Measurements from ENCODE around the gene RPN2. TPM values are rescaled to one million over a fixed set of nuclear protein-coding genes. Genes with fewer than 3 reads are reported as not detected.

RPN2 gene
- total and polyA plus RNA-seq, 2 donors (not counting 3 experiments of a cell fraction or from before 2014, with no cell fraction given), result 283 to 530 TPM

- H3K4me3 ChIP-seq (replicated peaks in 1 of 3; ENCODE audit: insufficient read depth in 1 of 3, low read depth in 1 of 3, low read length in 3 of 3), result no peak overlapping the region
- H3K9me1 ChIP-seq (replicated peaks; ENCODE audit: control insufficient read depth, extremely low read depth, insufficient read depth, low read length), result no peaks in the 10 kb centered on the region
- H3K4me1 ChIP-seq (ENCODE audit: control insufficient read depth, extremely low read depth, insufficient read depth, low read length), result no peaks in the 10 kb centered on the region
- CTCF ChIA-PET, result interaction anchor here (0.5 to 2.2 kb wide), 4 partner anchors 11 to 46 kb away, joined by 3 to 9 read pairs (median 4); no protein-coding TSS in a partner anchor
- TF ChIP-seq, protein P1, sequence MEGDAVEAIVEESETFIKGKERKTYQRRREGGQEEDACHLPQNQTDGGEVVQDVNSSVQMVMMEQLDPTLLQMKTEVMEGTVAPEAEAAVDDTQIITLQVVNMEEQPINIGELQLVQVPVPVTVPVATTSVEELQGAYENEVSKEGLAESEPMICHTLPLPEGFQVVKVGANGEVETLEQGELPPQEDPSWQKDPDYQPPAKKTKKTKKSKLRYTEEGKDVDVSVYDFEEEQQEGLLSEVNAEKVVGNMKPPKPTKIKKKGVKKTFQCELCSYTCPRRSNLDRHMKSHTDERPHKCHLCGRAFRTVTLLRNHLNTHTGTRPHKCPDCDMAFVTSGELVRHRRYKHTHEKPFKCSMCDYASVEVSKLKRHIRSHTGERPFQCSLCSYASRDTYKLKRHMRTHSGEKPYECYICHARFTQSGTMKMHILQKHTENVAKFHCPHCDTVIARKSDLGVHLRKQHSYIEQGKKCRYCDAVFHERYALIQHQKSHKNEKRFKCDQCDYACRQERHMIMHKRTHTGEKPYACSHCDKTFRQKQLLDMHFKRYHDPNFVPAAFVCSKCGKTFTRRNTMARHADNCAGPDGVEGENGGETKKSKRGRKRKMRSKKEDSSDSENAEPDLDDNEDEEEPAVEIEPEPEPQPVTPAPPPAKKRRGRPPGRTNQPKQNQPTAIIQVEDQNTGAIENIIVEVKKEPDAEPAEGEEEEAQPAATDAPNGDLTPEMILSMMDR (IDR thresholded peaks at IDR 0.05; ENCODE audit: extremely low read depth in 1 of 2, insufficient read depth in 1 of 2, low read depth in 1 of 2, low read length in 2 of 2), result no peak
- H2AFZ ChIP-seq (ENCODE audit: low read depth, low read length), result no peak overlapping the region
- DNase-seq (ENCODE audit: low read depth, low spot score) (no peak), FAIRE-seq (no peak)
- H3K4me2 ChIP-seq (ENCODE audit: insufficient read depth, low read length), result no peak overlapping the region
- peaks cover 32 to 39% of the 10 kb centered on the region in 2 experiments for H3K36me3 ChIP-seq (ENCODE audit: control insufficient read depth in 2 of 2, extremely low read depth in 1 of 2, insufficient read depth in 2 of 2, low read length in 2 of 2)
- H3K9ac ChIP-seq (replicated peaks; ENCODE audit: extremely low read depth, insufficient read depth, low read length), result no peak overlapping the region
- H3K79me2 ChIP-seq (ENCODE audit: control insufficient read depth, insufficient read depth, low read length), result peaks cover 8% of the 10 kb centered on the region
- H3K27me3 ChIP-seq (ENCODE audit: control insufficient read depth in 2 of 2, insufficient read depth in 2 of 2, low read length in 2 of 2), result no peaks in the 10 kb centered on the region
- no peak overlapping the region for H3K27ac ChIP-seq (ENCODE audit: insufficient read depth, low read depth, low read length)
- POLR2A ChIA-PET, result no interaction called here
- dilution Hi-C loops (cut with MboI; ENCODE audit: extremely low pct_ligation_motif_present, low sequenced_read_pairs) (no loop called here), intact Hi-C loops (cut with micrococcal nuclease) (no loop called here)
- no TSS peak for BruUV-seq (replicated peaks)
- no peaks in the 10 kb centered on the region for H4K20me1 ChIP-seq (replicated peaks; ENCODE audit: control insufficient read depth, extremely low read depth, insufficient read depth, low read length)
- no peaks in the 10 kb centered on the region for H3K9me3 ChIP-seq (replicated peaks; ENCODE audit: control insufficient read depth, insufficient read depth, low read length)
Measured at GRCh38 chr20:37209661-37210314, 30.7 kb downstream of the RPN2 start.

DNA sequence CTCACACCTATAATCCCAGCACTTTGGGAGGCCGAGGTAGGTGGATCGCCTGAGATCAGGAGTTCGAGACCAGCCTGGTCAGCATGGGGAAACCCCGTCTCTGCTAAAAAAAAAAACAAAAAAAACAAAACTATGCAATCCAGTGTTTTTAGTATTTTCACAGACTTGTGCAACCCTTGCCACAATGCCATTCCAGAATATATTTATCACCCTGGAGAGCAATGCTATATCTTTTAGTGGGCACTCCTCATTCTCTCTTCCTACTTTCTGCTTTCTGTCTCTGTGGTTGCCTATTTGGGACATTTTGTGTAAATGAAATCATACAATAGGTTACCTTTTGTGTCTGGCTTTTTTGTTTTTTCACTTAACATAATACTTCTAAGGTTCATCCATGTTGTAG lies 39.3 kb downstream of the RPN2 start:
- ChIA-PET POLR2A (no interaction called here), CTCF (no interaction called here)
- Histone ChIP-seq H3K4me1 (ENCODE audit: control insufficient read depth, extremely low read depth, insufficient read depth, low read length) (no peaks in the 10 kb centered on the region), H3K9me1 (replicated peaks; ENCODE audit: control insufficient read depth, extremely low read depth, insufficient read depth, low read length) (no peaks in the 10 kb centered on the region), H2AFZ (ENCODE audit: low read depth, low read length) (no peak overlapping the region), H3K79me2 (ENCODE audit: control insufficient read depth, insufficient read depth, low read length) (peaks cover 14% of the 10 kb centered on the region), H3K36me3 (ENCODE audit: control insufficient read depth in 2 of 2, extremely low read depth in 1 of 2, insufficient read depth in 2 of 2, low read length in 2 of 2) (peaks cover 11 to 31% of the 10 kb centered on the region in 2 experiments), H3K27me3 (ENCODE audit: control insufficient read depth in 2 of 2, insufficient read depth in 2 of 2, low read length in 2 of 2) (no peaks in the 10 kb centered on the region), H3K9me3 (replicated peaks; ENCODE audit: control insufficient read depth, insufficient read depth, low read length) (no peaks in the 10 kb centered on the region), H3K27ac (ENCODE audit: insufficient read depth, low read depth, low read length) (no peak overlapping the region), H4K20me1 (replicated peaks; ENCODE audit: control insufficient read depth, extremely low read depth, insufficient read depth, low read length) (no peaks in the 10 kb centered on the region), H3K4me3 (replicated peaks in 1 of 3; ENCODE audit: insufficient read depth in 1 of 3, low read depth in 1 of 3, low read length in 3 of 3) (no peak overlapping the region), H3K9ac (replicated peaks; ENCODE audit: extremely low read depth, insufficient read depth, low read length) (no peak overlapping the region), H3K4me2 (ENCODE audit: insufficient read depth, low read length) (no peak overlapping the region)
- FAIRE-seq (no peak), DNase-seq (ENCODE audit: low read depth, low spot score) (no peak)
- intact Hi-C loops (cut with micrococcal nuclease) (no loop called here), dilution Hi-C loops (cut with MboI; ENCODE audit: extremely low pct_ligation_motif_present, low sequenced_read_pairs) (no loop called here)
- TF ChIP-seq MYC (IDR thresholded peaks at IDR 0.05; ENCODE audit: low read depth, low read length), result no peak
- TF ChIP-seq GATA2 (IDR thresholded peaks at IDR 0.05; ENCODE audit: insufficient read depth, insufficient read length, low read depth, low read length), result no peak
- TF ChIP-seq EZH2 (IDR thresholded peaks at IDR 0.05; ENCODE audit: borderline replicate concordance, low read depth, low read length, severe bottlenecking), result no peak
- TF ChIP-seq JUN (IDR thresholded peaks at IDR 0.05; ENCODE audit: borderline replicate concordance, insufficient read depth, insufficient read length, low read depth), result no peak
- TF ChIP-seq, protein P1 (IDR thresholded peaks at IDR 0.05; ENCODE audit: extremely low read depth in 1 of 2, insufficient read depth in 1 of 2, low read depth in 1 of 2, low read length in 2 of 2), result no peak
- no TSS peak for BruUV-seq (replicated peaks)
